HG03066 (cell line): ENCODE data around the gene IBTK.
"Not testable (repeated sequence)": the region's sequence is repeated elsewhere in the genome, so short reads cannot be mapped to it uniquely, and the experiment has no call there.

ENCODE experiments used
- ATAC-seq: cut with Tn5 transposase; IDR thresholded peaks from one replicate; pipeline ENCODE4 v1.9.1; 2021; ENCODE audit warnings: low read depth; ENCODE audit not compliant: unreplicated experiment

Gene IBTK

GRCh38 chr6:82182756-82183155 is 64.8 kb downstream of the IBTK start:
- ATAC-seq, result no peak

GRCh38 chr6:82179415-82179814 is 68.1 kb downstream of the IBTK start:
- ATAC-seq, result no peak

GRCh38 chr6:82178759-82179112 is 68.8 kb downstream of the IBTK start:
- no peak for ATAC-seq

- no peak for ATAC-seq
Observed at GRCh38 chr6:82178077-82178758, 69.3 kb downstream of the IBTK start.

GRCh38 chr6:82176616-82177015 is 70.9 kb downstream of the IBTK start:
- ATAC-seq, result no peak

GRCh38 chr6:82172594-82172993 is 75.0 kb downstream of the IBTK start:
- ATAC-seq, result no peak

GRCh38 chr6:82169138-82169876 is 78.2 kb downstream of the IBTK start:
- no peak for ATAC-seq

- no peak for ATAC-seq
Observed at GRCh38 chr6:82166493-82166892, 81.1 kb downstream of the IBTK start.

- ATAC-seq, result no peak
Observed at GRCh38 chr6:82160255-82160990, 87.1 kb downstream of the IBTK start.

- ATAC-seq, result not testable (repeated sequence)
Observed at GRCh38 chr6:82152786-82153185, 94.8 kb downstream of the IBTK start.

- not testable (repeated sequence) for ATAC-seq
Observed at GRCh38 chr6:82151147-82151546, 96.4 kb downstream of the IBTK start.

GRCh38 chr6:82145926-82146452 is 101.6 kb downstream of the IBTK start:
- ATAC-seq, result no peak

- ATAC-seq, result no peak
Observed at GRCh38 chr6:82144852-82145340, 102.6 kb downstream of the IBTK start.

- peak; percentile 92 for ATAC-seq
Observed at GRCh38 chr6:82144007-82144851, 103.3 kb downstream of the IBTK start.

GRCh38 chr6:82143041-82143481 is 104.5 kb downstream of the IBTK start:
- ATAC-seq, result no peak

- no peak for ATAC-seq
Observed at GRCh38 chr6:82142524-82142923, 105.0 kb downstream of the IBTK start.

GRCh38 chr6:82138075-82138791 is 109.3 kb downstream of the IBTK start:
- no peak for ATAC-seq

- ATAC-seq, result no peak
Observed at GRCh38 chr6:82131441-82131840, 116.1 kb downstream of the IBTK start.

GRCh38 chr6:82129797-82130196 is 117.7 kb downstream of the IBTK start:
- no peak for ATAC-seq

GRCh38 chr6:82128973-82129372 is 118.6 kb downstream of the IBTK start:
- ATAC-seq, result not testable (repeated sequence)
